H1 (cell line): ENCODE measurements around the gene LRFN3. TPM values are rescaled to one million over a fixed set of nuclear protein-coding genes. Genes with fewer than 3 reads are reported as not detected.

Source experiments
- CTCF ChIA-PET: fragments of 300-600 bp; sonication (Branson Sonifier 250); formaldehyde crosslinking; loops from one replicate; lab custom pipeline; 2021; ENCODE audit not compliant: partially characterized antibody; lab: Charles Lee
- POLR2A ChIA-PET: fragments of 300-600 bp; sonication (Branson Sonifier 250); formaldehyde crosslinking; loops from one replicate; lab custom pipeline; 2021; ENCODE audit warnings: inconsistent platforms; ENCODE audit not compliant: partially characterized antibody; lab: Charles Lee
- DNase-seq, 2 experiments: peaks; one replicate each; pipeline versions ENCODE4 v3.0.0 to v3.0.0-alpha.2; 2010 to 2022; ENCODE audit warnings: low spot score in 2 of 2, low read depth in 1 of 2, mixed read lengths in 1 of 2
- FAIRE-seq: peaks from 2 replicates; lab custom pipeline; 2011; peaks lifted over from hg19 to GRCh38; lab: Jason Lieb, UNC
- H2AFZ ChIP-seq: 2 replicates; pipeline ENCODE4 v1.8.1; 2012; ENCODE audit warnings: low read length, inconsistent platforms
- H2AK5ac ChIP-seq: 2 replicates; pipeline ENCODE4 v1.6.1; 2013; ENCODE audit warnings: low read depth, low read length
- H2BK120ac ChIP-seq: replicated peaks from 2 replicates; pipeline ENCODE3; 2013; ENCODE audit warnings: low read depth, low read length, inconsistent platforms
- H2BK12ac ChIP-seq: 2 replicates; pipeline ENCODE4 v1.6.1; 2013; ENCODE audit warnings: low read depth, low read length
- H2BK15ac ChIP-seq: 2 replicates; pipeline ENCODE4 v1.6.1; 2013; ENCODE audit warnings: low read length
- H2BK20ac ChIP-seq: 2 replicates; pipeline ENCODE4 v1.6.1; 2013; ENCODE audit warnings: low read length
- H2BK5ac ChIP-seq: 2 replicates; pipeline ENCODE4 v1.6.1; 2013; ENCODE audit warnings: low read depth, low read length
- H3K14ac ChIP-seq: 2 replicates; pipeline ENCODE4 v1.6.1; 2013; ENCODE audit warnings: inconsistent platforms; ENCODE audit not compliant: insufficient read length
- H3K18ac ChIP-seq: 2 replicates; pipeline ENCODE4 v1.6.1; 2013; ENCODE audit warnings: low read length; ENCODE audit errors: extremely low read depth
- H3K23ac ChIP-seq: 2 replicates; pipeline ENCODE4 v1.6.1; 2013; ENCODE audit warnings: inconsistent platforms; ENCODE audit not compliant: insufficient read length
- H3K23me2 ChIP-seq: 2 replicates; pipeline ENCODE4 v1.6.1; 2013; ENCODE audit warnings: low read depth, low read length
- H3K27ac ChIP-seq: 2 replicates; pipeline ENCODE4 v1.6.1; 2011; ENCODE audit warnings: low read depth, low read length, inconsistent platforms
- H3K27me3 ChIP-seq, 4 experiments: replicated peaks in 1 of 4; 1 replicate in 1 of 4; 2 replicates in 3 of 4; pipeline versions ENCODE4 v1.6.1 to v1.8.1; 2011 to 2013; ENCODE audit warnings: low read length in 3 of 4, mild to moderate bottlenecking in 3 of 4, inconsistent platforms in 2 of 4, mixed read lengths in 2 of 4, moderate library complexity in 1 of 4; ENCODE audit not compliant: control insufficient read depth in 3 of 4, insufficient read depth in 3 of 4; ENCODE audit errors: extremely low read depth in 1 of 4
- H3K36me3 ChIP-seq, 4 experiments: 2 replicates each; pipeline versions ENCODE4 v1.6.1 to v1.8.1; 2011 to 2013; ENCODE audit warnings: mild to moderate bottlenecking in 4 of 4, low read length in 3 of 4, moderate library complexity in 2 of 4, control low read depth in 1 of 4, inconsistent platforms in 1 of 4; ENCODE audit not compliant: insufficient read depth in 4 of 4, control insufficient read depth in 2 of 4
- H3K4ac ChIP-seq: replicated peaks from 2 replicates; pipeline ENCODE3; 2013; ENCODE audit warnings: low read length, low read depth, mixed read lengths, inconsistent platforms; ENCODE audit not compliant: insufficient read length
- H3K4me1 ChIP-seq, 4 experiments: replicated peaks in 1 of 4; 1 replicate in 1 of 4; 2 replicates in 3 of 4; pipeline versions ENCODE4 v1.6.1 to v1.8.1; 2011 to 2013; ENCODE audit warnings: low read length in 3 of 4, inconsistent platforms in 2 of 4, mixed read lengths in 1 of 4; ENCODE audit not compliant: insufficient read depth in 4 of 4, control insufficient read depth in 3 of 4
- H3K4me2 ChIP-seq, 2 experiments: 2 replicates each; pipeline versions ENCODE4 v1.6.1 to v1.8.1; 2011 to 2013; ENCODE audit warnings: low read depth in 2 of 2, low read length in 2 of 2, control low read depth in 1 of 2, inconsistent platforms in 1 of 2, mild to moderate bottlenecking in 1 of 2; ENCODE audit not compliant: insufficient read depth in 1 of 2
- H3K4me3 ChIP-seq, 4 experiments: fragments of 200-600, 300-600 bp in 1 of 4; sonication (generic), shearing (Covaris generic), sonication (Bioruptor Twin) in 1 of 4; 2 replicates each; pipeline versions ENCODE4 v1.5.1 to v1.8.1; 2011 to 2016; ENCODE audit warnings: low read length in 4 of 4, low read depth in 3 of 4, control low read depth in 2 of 4, inconsistent platforms in 2 of 4, mild to moderate bottlenecking in 2 of 4, mixed read lengths in 1 of 4, moderate library complexity in 1 of 4; ENCODE audit not compliant: insufficient read depth in 2 of 4; ENCODE audit errors: extremely low read depth in 1 of 4
- H3K56ac ChIP-seq: replicated peaks from 2 replicates; pipeline ENCODE3; 2013; ENCODE audit warnings: low read depth, mild to moderate bottlenecking, mixed read lengths, low read length, inconsistent platforms; ENCODE audit not compliant: insufficient read length
- H3K79me1 ChIP-seq: 2 replicates; pipeline ENCODE4 v1.6.1; 2013; ENCODE audit warnings: low read depth, low read length, control low read depth
- H3K79me2 ChIP-seq, 2 experiments: 2 replicates each; pipeline versions ENCODE4 v1.6.1 to v1.8.1; 2012 to 2013; ENCODE audit warnings: low read length in 2 of 2, mild to moderate bottlenecking in 2 of 2, inconsistent platforms in 1 of 2; ENCODE audit not compliant: insufficient read depth in 2 of 2, control insufficient read depth in 1 of 2
- H3K9ac ChIP-seq, 4 experiments: replicated peaks in 1 of 4; 1 replicate in 1 of 4; 2 replicates in 3 of 4; pipeline versions ENCODE4 v1.6.1 to v1.8.1; 2011 to 2013; ENCODE audit warnings: low read depth in 3 of 4, low read length in 3 of 4, control low read depth in 2 of 4, mild to moderate bottlenecking in 2 of 4, moderate library complexity in 2 of 4, inconsistent platforms in 1 of 4; ENCODE audit errors: extremely low read depth in 1 of 4
- H3K9me3 ChIP-seq, 2 experiments: 2 replicates each; pipeline versions ENCODE4 v1.6.1 to v1.8.1; 2012 to 2013; ENCODE audit warnings: mild to moderate bottlenecking in 2 of 2, moderate library complexity in 2 of 2, control low read depth in 1 of 2, inconsistent platforms in 1 of 2, low read depth in 1 of 2, low read length in 1 of 2, mixed read lengths in 1 of 2; ENCODE audit not compliant: insufficient read depth in 2 of 2
- H4K20me1 ChIP-seq, 2 experiments: replicated peaks in 1 of 2; 2 replicates each; pipeline versions ENCODE3 to v1.8.1; 2011 to 2013; ENCODE audit warnings: inconsistent platforms in 2 of 2, low read length in 2 of 2, mild to moderate bottlenecking in 1 of 2; ENCODE audit not compliant: insufficient read depth in 2 of 2, control insufficient read depth in 1 of 2
- H4K5ac ChIP-seq: 2 replicates; pipeline ENCODE4 v1.6.1; 2013; ENCODE audit warnings: low read length, low read depth, mixed read lengths, inconsistent platforms; ENCODE audit not compliant: insufficient read length
- H4K8ac ChIP-seq: 2 replicates; pipeline ENCODE4 v1.8.0; 2013; ENCODE audit warnings: mild to moderate bottlenecking, moderate library complexity, low read length, inconsistent platforms; ENCODE audit not compliant: insufficient read depth; ENCODE audit errors: extremely low read depth
- H4K91ac ChIP-seq: replicated peaks from 2 replicates; pipeline ENCODE3; 2013; ENCODE audit warnings: low read length, mixed read lengths, inconsistent platforms; ENCODE audit not compliant: insufficient read length
- SIN3A ChIP-seq, 2 experiments: IDR thresholded peaks in 1 of 2; conservative IDR thresholded peaks in 1 of 2; 2 replicates each; pipeline ENCODE4 v1.6.1; 2011 to 2012; ENCODE audit warnings: low read length in 2 of 2, improper control_type of control experiment in 1 of 2, low read depth in 1 of 2, mild to moderate bottlenecking in 1 of 2
- WGBS, 2 experiments: shearing (Covaris generic) in 1 of 2; methylation state at CpG; one replicate each; pipeline versions ENCODE4 v1.1.6 to v1.1.7; 2013 to 2015; ENCODE audit warnings: low lambda C conversion rate in 2 of 2, mixed read lengths in 2 of 2, inconsistent platforms in 1 of 2, low coverage in 1 of 2, missing lambda C conversion rate in 1 of 2; ENCODE audit not compliant: insufficient replicate concordance in 2 of 2, insufficient coverage in 1 of 2, insufficient read length in 1 of 2; ENCODE audit errors: extremely low coverage in 1 of 2, missing lambda C conversion rate in 1 of 2; 5-methylcytosine and 5-hydroxymethylcytosine counted together
- polyA plus RNA-seq, 7 experiments: library from polyadenylated mRNA; depleted of rRNA in 3 of 7; stranded (reverse) in 5 of 7; unstranded in 2 of 7; fragments of >200 nt in 5 of 7; fragments of 200-250 nt in 2 of 7; gene quantifications; 1 replicate in 5 of 7; 2 replicates in 1 of 7; 4 replicates in 1 of 7; pipeline versions ENCODE4 v1.2.1 to v1.2.3, GENCODE V29; 2011 to 2013; ENCODE audit warnings: missing spikeins in 2 of 7, mixed read lengths in 2 of 7
- total RNA-seq: library from RNA; stranded (reverse); fragmentation: NEBNext Ultra II Directional; extraction: Animal tissue kit (Norgen Biotek cat#: 25700); gene quantifications from 2 replicates; pipeline ENCODE4 v1.2.1, GENCODE V29; 2021

LRFN3 gene
- total and polyA plus RNA-seq, 2 of the 8 experiments (the other 6 are each of a cell fraction or from before 2014, with no cell fraction given) = 4.6 to 16.8 TPM

- peaks cover 2% of the 10 kb centered on the region; the same call in 1 of the 2 replicates for H3K79me1 ChIP-seq
- no peak overlapping the region for H2AFZ ChIP-seq
- H3K36me3 ChIP-seq = peaks cover 0 to 15% (median 1%) of the 10 kb centered on the region in 4 experiments; a peak in 1 of 8 replicates
- no peak overlapping the region for H4K8ac ChIP-seq
- no peak overlapping the region for H3K4ac ChIP-seq
- FAIRE-seq (no peak), DNase-seq (no peak)
- H3K14ac ChIP-seq = no peak overlapping the region
- no peak overlapping the region for H2BK120ac ChIP-seq
- CTCF ChIA-PET = interaction anchor here (1.0 to 1.2 kb wide), 4 partner anchors 9 to 55 kb away, joined by 3 read pairs; no protein-coding TSS in a partner anchor
- no peak overlapping the region for H4K91ac ChIP-seq
- H3K27ac ChIP-seq = no peak overlapping the region
- H2BK20ac ChIP-seq = no peak overlapping the region
- POLR2A ChIA-PET = no interaction called here
- no peaks in the 10 kb centered on the region; a peak in 1 of 7 replicates for H3K27me3 ChIP-seq
- peaks cover 15% of the 10 kb centered on the region; the same call in 1 of the 2 replicates for H3K23me2 ChIP-seq
- H3K4me2 ChIP-seq = no peak overlapping the region; a peak in 1 of 4 replicates
- no peak overlapping the region for H2BK15ac ChIP-seq
- H3K4me1 ChIP-seq = peaks cover 0 to 13% (median 3%) of the 10 kb centered on the region in 4 experiments; a peak in 4 of 7 replicates
- no peak overlapping the region for H3K18ac ChIP-seq
- H3K4me3 ChIP-seq = no peak overlapping the region
- H3K79me2 ChIP-seq = peaks cover 0 to 6% of the 10 kb centered on the region in 2 experiments; a peak in 1 of 4 replicates
- 90% methylated on average over 55 of the region's 55 CpGs; no CpG with 5 or more reads in 1 of the 2 experiments for WGBS, 2 experiments
- H4K20me1 ChIP-seq = peaks cover 0 to 20% of the 10 kb centered on the region in 2 experiments
- no peak overlapping the region for H2BK12ac ChIP-seq
- no peak overlapping the region for H3K23ac ChIP-seq
- no peaks in the 10 kb centered on the region for H3K9me3 ChIP-seq
- no peak overlapping the region for H3K56ac ChIP-seq
- no peak overlapping the region for H3K9ac ChIP-seq
- no peak overlapping the region for H2BK5ac ChIP-seq
- H4K5ac ChIP-seq = no peak overlapping the region
- no peak overlapping the region for H2AK5ac ChIP-seq
- TF ChIP-seq SIN3A (conservative IDR thresholded peaks at IDR 0.05 in 1 of 2, IDR thresholded peaks at IDR 0.05 in 1 of 2; ENCODE audit: low read depth in 1 of 2, low read length in 2 of 2) = no peak
Measured at GRCh38 chr19:35939307-35940077, 3.3 kb downstream of the LRFN3 start.
